SH-SY5Y (cell line): ENCODE results near the gene MRFAP1L1.

Source experiments
- GATA2 ChIP-seq: IDR thresholded peaks from 2 replicates; pipeline ENCODE4 v1.6.1; 2011; ENCODE audit warnings: mild to moderate bottlenecking, low read depth, low read length
- GATA3 ChIP-seq: IDR thresholded peaks from 2 replicates; pipeline ENCODE4 v1.6.1; 2011; ENCODE audit warnings: low read depth, mild to moderate bottlenecking, low read length, moderate library complexity

DNA sequence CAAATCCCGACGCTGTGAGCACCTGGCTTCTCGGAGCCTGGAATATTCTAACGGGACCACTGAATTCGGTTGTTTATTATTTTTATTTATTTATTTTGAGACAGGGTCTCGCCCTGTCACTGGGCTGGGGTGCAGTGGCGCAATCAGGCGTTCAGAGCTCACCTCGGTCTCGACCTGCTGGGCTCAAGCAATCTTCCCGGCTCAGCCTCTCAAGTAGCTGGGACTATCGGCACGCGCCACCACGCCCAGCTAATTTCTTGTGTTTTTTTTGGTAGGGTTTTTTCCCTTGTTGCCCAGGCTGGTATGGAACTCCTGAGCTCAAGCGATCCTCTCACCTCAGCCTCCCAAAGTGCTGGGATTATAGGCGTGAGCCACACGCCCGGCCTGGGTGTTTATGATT, 37.5 kb downstream of the MRFAP1L1 start:
- TF ChIP-seq GATA3: no peak
- no peak for TF ChIP-seq GATA2
